ENCODE measurements around the gene MALL. TPM values are rescaled to one million over a fixed set of nuclear protein-coding genes. Genes with fewer than 3 reads are reported as not detected.
"Not testable (repeated sequence)": the region's sequence is repeated elsewhere in the genome, so short reads cannot be mapped to it uniquely, and the experiment has no call there.

Gene MALL
- total RNA-seq, 1 experiment from 2014 or later = 32.4 TPM

DNA sequence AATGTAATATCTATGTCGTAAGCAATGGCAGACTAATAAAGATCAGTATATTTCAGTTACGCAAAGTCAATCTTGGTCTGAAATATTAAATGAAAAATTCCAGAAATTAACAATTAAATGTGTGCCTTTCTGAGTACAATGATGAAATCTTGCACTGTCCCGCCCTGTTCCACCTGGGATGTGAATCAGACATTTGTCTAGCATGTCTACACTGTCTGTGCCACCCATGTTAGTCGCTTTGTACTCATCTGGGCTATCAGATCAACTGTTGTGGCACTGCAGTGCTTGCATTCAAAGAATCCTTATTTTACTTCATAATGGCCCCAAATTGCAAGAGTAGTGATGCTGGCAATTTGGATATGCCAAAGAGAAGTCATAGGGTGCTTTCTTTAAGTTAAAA lies 25.5 kb downstream of the MALL start:
- H2AFZ ChIP-seq; H3K4me2 ChIP-seq; DNase-seq; H3F3A ChIP-seq (ENCODE audit: insufficient read depth, low read depth); H4K20me1 ChIP-seq (ENCODE audit: insufficient read depth); H3K27me3 ChIP-seq (ENCODE audit: insufficient read depth, low read depth); BruUV-seq (replicated peaks); H3K4me3 ChIP-seq; H3K9me3 ChIP-seq (ENCODE audit: insufficient read depth, low read depth); POLR2A ChIA-PET (ENCODE audit: unreplicated experiment); CTCF ChIA-PET; H3K27ac ChIP-seq; H3K36me3 ChIP-seq (ENCODE audit: low read depth); H3K9me2 ChIP-seq (ENCODE audit: insufficient read depth); H3K4me1 ChIP-seq (replicated peaks; ENCODE audit: insufficient read depth); intact Hi-C loops (cut with micrococcal nuclease; ENCODE audit: unreplicated experiment); H3K79me2 ChIP-seq (ENCODE audit: low read depth): not testable (repeated sequence)

DNA sequence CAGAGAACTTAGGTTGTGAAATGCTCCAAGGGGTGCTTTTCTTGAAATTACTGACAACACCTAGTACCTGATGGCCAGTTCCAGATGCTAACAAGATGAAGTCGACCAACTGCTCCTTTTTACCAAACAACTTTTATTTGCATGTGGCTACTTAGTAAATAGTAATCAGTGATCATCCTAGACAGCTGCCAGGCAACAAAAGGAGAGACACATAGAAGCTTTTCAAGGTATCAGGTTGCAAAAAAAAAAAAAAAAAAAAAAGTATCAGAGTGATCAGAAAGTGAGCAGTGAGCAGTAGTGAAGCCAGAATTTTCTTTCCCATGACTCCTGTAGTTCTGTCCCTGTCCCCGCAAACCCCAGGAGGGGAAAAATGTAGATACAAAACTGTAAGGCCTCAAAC lies 31.9 kb downstream of the MALL start:
- H3K27ac ChIP-seq; H3K9me3 ChIP-seq (ENCODE audit: insufficient read depth, low read depth): not testable (repeated sequence)

DNA sequence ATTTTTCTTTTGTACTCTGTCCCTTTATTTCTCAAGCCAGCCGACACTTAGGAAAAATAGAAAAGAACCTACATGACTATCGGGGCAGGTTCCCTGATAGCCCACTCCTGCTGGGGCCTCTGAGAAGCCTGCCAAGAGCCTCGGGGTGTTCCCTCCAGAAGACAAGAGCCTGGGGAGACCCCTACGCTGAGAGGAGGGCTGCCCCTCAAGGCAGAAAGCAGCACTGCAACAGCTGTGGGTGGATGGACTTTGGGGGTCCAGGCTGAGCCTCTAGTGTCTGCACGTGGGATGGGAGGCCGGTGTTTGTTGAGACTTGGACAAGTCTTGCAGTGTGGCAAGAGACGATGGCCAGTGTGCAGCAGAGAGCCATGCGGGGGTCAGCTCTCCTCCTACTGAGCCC lies 32.5 kb downstream of the MALL start:
- H3K9me3 ChIP-seq (ENCODE audit: insufficient read depth, low read depth); H3K4me3 ChIP-seq; H3K36me3 ChIP-seq (ENCODE audit: low read depth); H3K4me2 ChIP-seq; H3K4me1 ChIP-seq (replicated peaks; ENCODE audit: insufficient read depth); H3K9me2 ChIP-seq (ENCODE audit: insufficient read depth); intact Hi-C loops (cut with micrococcal nuclease; ENCODE audit: unreplicated experiment); POLR2A ChIA-PET (ENCODE audit: unreplicated experiment); DNase-seq; CTCF ChIA-PET; H3K27ac ChIP-seq; H3K27me3 ChIP-seq (ENCODE audit: insufficient read depth, low read depth); H3K79me2 ChIP-seq (ENCODE audit: low read depth); H4K20me1 ChIP-seq (ENCODE audit: insufficient read depth); H3F3A ChIP-seq (ENCODE audit: insufficient read depth, low read depth); H2AFZ ChIP-seq; BruUV-seq (replicated peaks): not testable (repeated sequence)

More for the DNA sequence above, 31.9 kb downstream of the MALL start:
- POLR2A ChIA-PET (ENCODE audit: unreplicated experiment); DNase-seq; H3K79me2 ChIP-seq (ENCODE audit: low read depth); H3K36me3 ChIP-seq (ENCODE audit: low read depth); H3K4me1 ChIP-seq (replicated peaks; ENCODE audit: insufficient read depth); H3K9me2 ChIP-seq (ENCODE audit: insufficient read depth); H3K27me3 ChIP-seq (ENCODE audit: insufficient read depth, low read depth); H2AFZ ChIP-seq; H3K4me3 ChIP-seq; CTCF ChIA-PET; H4K20me1 ChIP-seq (ENCODE audit: insufficient read depth); intact Hi-C loops (cut with micrococcal nuclease; ENCODE audit: unreplicated experiment); H3F3A ChIP-seq (ENCODE audit: insufficient read depth, low read depth); BruUV-seq (replicated peaks); H3K4me2 ChIP-seq: not testable (repeated sequence)

DNA sequence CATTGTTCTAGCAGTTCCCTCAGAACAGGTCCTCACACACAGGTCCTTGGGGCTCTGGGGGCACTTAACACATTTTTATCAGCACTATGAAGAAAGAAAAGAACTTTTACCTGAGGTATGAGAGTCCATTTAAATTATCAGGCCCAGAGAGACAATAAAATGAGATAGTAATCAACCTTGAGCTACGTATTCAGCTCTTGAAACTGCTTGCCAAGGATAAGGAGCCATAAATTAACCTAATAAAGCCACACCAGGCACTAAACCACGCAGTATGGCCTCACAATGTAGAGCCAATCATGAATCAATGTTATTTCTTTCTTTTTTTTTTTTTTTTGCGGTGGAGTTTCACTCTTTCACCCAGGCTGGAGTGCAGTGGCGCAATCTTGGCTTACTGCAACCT lies 37.5 kb downstream of the MALL start:
- H3K4me2 ChIP-seq; H3K79me2 ChIP-seq (ENCODE audit: low read depth); H3K27me3 ChIP-seq (ENCODE audit: insufficient read depth, low read depth); CTCF ChIA-PET; H3K9me2 ChIP-seq (ENCODE audit: insufficient read depth); POLR2A ChIA-PET (ENCODE audit: unreplicated experiment); BruUV-seq (replicated peaks); H3F3A ChIP-seq (ENCODE audit: insufficient read depth, low read depth); H3K36me3 ChIP-seq (ENCODE audit: low read depth); intact Hi-C loops (cut with micrococcal nuclease; ENCODE audit: unreplicated experiment); H4K20me1 ChIP-seq (ENCODE audit: insufficient read depth); DNase-seq; H3K4me3 ChIP-seq; H3K4me1 ChIP-seq (replicated peaks; ENCODE audit: insufficient read depth); H3K27ac ChIP-seq; H2AFZ ChIP-seq; H3K9me3 ChIP-seq (ENCODE audit: insufficient read depth, low read depth): not testable (repeated sequence)

DNA sequence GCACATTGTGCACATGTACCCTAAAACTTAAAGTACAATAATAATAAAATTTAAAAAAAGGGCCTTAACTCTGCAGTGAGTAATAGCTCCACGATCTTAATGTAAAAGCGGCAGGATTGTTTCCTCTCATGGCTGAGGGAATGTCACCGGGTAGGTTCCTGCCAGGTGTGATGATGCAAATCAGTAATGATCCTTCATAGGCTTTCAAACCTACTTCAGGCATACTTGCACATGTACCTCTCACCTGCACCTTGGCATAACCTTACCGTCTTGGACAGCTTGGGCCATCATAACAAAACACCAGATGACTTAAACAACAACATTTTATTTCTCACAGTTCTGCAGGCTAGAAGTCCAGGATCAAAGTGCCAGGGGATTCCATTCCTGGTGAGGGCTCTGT lies 39.7 kb downstream of the MALL start:
- H3K36me3 ChIP-seq (ENCODE audit: low read depth); H3K9me2 ChIP-seq (ENCODE audit: insufficient read depth); H3K27me3 ChIP-seq (ENCODE audit: insufficient read depth, low read depth); H3F3A ChIP-seq (ENCODE audit: insufficient read depth, low read depth); intact Hi-C loops (cut with micrococcal nuclease; ENCODE audit: unreplicated experiment); BruUV-seq (replicated peaks); H3K4me2 ChIP-seq; H3K4me3 ChIP-seq; POLR2A ChIA-PET (ENCODE audit: unreplicated experiment); DNase-seq; H4K20me1 ChIP-seq (ENCODE audit: insufficient read depth); H3K79me2 ChIP-seq (ENCODE audit: low read depth); CTCF ChIA-PET; H3K4me1 ChIP-seq (replicated peaks; ENCODE audit: insufficient read depth); H2AFZ ChIP-seq; H3K9me3 ChIP-seq (ENCODE audit: insufficient read depth, low read depth); H3K27ac ChIP-seq: not testable (repeated sequence)

DNA sequence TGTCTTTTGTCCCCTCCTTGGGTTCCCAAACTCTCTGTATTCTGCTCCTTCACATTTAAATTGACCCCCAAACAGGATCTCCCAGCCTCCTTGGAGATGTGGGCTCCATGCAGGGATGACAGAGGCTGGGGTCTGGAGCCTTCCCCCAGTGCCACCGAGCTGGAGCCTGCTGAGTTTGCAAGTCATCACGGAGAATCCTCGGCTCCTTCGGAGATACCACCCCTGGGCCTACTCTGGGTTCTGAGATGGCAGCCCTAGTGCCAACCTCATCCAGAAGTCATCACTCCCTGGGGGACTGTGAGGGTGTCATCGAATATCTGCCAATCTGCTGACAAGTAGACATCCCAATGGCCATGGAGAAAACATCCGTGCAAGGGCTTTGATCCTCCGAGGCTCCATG lies 45.8 kb downstream of the MALL start:
- CTCF ChIA-PET; BruUV-seq (replicated peaks); H3K36me3 ChIP-seq (ENCODE audit: low read depth); H3K4me2 ChIP-seq; H3K9me2 ChIP-seq (ENCODE audit: insufficient read depth); H3K4me3 ChIP-seq; H3K9me3 ChIP-seq (ENCODE audit: insufficient read depth, low read depth); intact Hi-C loops (cut with micrococcal nuclease; ENCODE audit: unreplicated experiment); H3K4me1 ChIP-seq (replicated peaks; ENCODE audit: insufficient read depth); H3K27me3 ChIP-seq (ENCODE audit: insufficient read depth, low read depth); POLR2A ChIA-PET (ENCODE audit: unreplicated experiment); H2AFZ ChIP-seq; H4K20me1 ChIP-seq (ENCODE audit: insufficient read depth); H3K79me2 ChIP-seq (ENCODE audit: low read depth); DNase-seq; H3F3A ChIP-seq (ENCODE audit: insufficient read depth, low read depth); H3K27ac ChIP-seq: not testable (repeated sequence)

DNA sequence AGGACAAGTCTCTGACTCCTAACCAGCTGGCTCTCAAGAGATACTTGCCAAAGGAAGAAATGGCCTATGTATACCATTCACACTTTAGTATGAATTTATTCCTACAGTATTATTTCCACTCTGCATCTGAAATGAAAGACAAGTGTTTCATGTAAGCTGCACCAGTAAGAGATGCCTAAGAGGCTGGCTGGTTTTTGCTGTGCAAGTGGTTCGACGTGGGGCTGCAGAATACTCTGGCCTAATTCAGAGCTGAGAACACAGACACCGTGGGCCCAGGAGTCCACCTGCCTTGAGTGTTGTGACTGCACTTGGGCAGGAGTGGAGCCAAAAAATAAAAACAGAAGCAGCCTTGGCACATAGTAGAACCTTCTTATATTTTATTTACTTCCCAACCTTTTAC lies 47.5 kb downstream of the MALL start:
- H3K27ac ChIP-seq; H3F3A ChIP-seq (ENCODE audit: insufficient read depth, low read depth); H4K20me1 ChIP-seq (ENCODE audit: insufficient read depth); H3K4me2 ChIP-seq; H3K4me1 ChIP-seq (replicated peaks; ENCODE audit: insufficient read depth); intact Hi-C loops (cut with micrococcal nuclease; ENCODE audit: unreplicated experiment); H3K4me3 ChIP-seq; H3K36me3 ChIP-seq (ENCODE audit: low read depth); CTCF ChIA-PET; H3K9me3 ChIP-seq (ENCODE audit: insufficient read depth, low read depth); H3K79me2 ChIP-seq (ENCODE audit: low read depth); DNase-seq; H3K9me2 ChIP-seq (ENCODE audit: insufficient read depth); H2AFZ ChIP-seq; H3K27me3 ChIP-seq (ENCODE audit: insufficient read depth, low read depth); POLR2A ChIA-PET (ENCODE audit: unreplicated experiment); BruUV-seq (replicated peaks): not testable (repeated sequence)

DNA sequence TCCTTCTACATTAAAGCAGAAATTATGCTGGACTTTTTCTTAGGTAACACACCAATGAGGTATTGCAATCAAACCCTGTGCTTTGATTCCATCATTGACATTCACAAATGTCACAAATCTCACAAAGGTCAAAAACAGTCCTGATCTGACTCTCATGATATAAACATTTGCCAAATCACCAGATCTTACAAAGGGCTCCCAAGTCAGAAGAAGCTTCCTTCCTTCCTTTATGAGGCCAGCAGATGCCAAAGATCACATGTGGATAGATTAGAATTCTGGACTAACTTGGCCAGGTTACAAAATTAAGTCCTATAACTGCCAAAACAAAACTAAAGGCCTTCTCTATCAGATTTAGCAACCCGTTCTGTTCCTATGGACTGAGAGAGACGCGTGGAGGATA lies 53.3 kb downstream of the MALL start:
- H2AFZ ChIP-seq; H3K27me3 ChIP-seq (ENCODE audit: insufficient read depth, low read depth); H3K79me2 ChIP-seq (ENCODE audit: low read depth); H3K36me3 ChIP-seq (ENCODE audit: low read depth); H3K27ac ChIP-seq; intact Hi-C loops (cut with micrococcal nuclease; ENCODE audit: unreplicated experiment); CTCF ChIA-PET; H3F3A ChIP-seq (ENCODE audit: insufficient read depth, low read depth); BruUV-seq (replicated peaks); H3K9me3 ChIP-seq (ENCODE audit: insufficient read depth, low read depth); H3K4me3 ChIP-seq; H3K9me2 ChIP-seq (ENCODE audit: insufficient read depth); DNase-seq; H4K20me1 ChIP-seq (ENCODE audit: insufficient read depth); H3K4me1 ChIP-seq (replicated peaks; ENCODE audit: insufficient read depth); POLR2A ChIA-PET (ENCODE audit: unreplicated experiment); H3K4me2 ChIP-seq: not testable (repeated sequence)

All from PC-9 (cell line).